SU-DHL-6 (cell line): ENCODE measurements around the gene CUBN.

Experiments
- EZH2phosphoT487 ChIP-seq: fragments of 200-600 bp; sonication (generic), shearing (Covaris generic); conservative IDR thresholded peaks from 2 replicates; pipeline ENCODE4 v1.6.1; 2018; ENCODE audit warnings: mild to moderate bottlenecking, antibody characterized with exemption, low read length, moderate library complexity, mixed read lengths
- TF ChIP-seq, protein P1 (sequence below): fragments of 200-600 bp; sonication (generic); IDR thresholded peaks from one replicate; pipeline ENCODE4 v1.5.1; 2017; ENCODE audit warnings: antibody characterized with exemption, mild to moderate bottlenecking, low read length, moderate library complexity; ENCODE audit not compliant: insufficient read depth, poor library complexity, severe bottlenecking

DNA sequence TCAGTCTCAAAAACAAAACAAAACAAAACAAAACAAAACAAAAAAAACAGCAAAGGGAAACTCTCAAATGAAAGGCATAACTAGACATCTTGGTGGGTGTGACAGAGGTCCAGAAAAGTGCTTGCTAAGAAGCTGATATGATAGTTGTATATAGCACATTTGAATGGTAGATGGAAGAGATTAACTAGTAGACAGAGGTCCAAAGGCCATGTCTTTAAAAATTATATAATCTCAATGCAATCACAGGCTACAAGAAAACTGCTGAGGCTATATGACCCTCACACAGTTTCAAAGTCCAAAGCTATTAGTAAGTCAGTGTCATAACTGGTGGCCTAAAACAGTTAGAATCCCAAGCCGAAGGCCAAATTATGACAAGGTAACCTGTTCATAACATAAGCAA lies 15.6 kb upstream of the CUBN start:
- TF ChIP-seq, protein P1, sequence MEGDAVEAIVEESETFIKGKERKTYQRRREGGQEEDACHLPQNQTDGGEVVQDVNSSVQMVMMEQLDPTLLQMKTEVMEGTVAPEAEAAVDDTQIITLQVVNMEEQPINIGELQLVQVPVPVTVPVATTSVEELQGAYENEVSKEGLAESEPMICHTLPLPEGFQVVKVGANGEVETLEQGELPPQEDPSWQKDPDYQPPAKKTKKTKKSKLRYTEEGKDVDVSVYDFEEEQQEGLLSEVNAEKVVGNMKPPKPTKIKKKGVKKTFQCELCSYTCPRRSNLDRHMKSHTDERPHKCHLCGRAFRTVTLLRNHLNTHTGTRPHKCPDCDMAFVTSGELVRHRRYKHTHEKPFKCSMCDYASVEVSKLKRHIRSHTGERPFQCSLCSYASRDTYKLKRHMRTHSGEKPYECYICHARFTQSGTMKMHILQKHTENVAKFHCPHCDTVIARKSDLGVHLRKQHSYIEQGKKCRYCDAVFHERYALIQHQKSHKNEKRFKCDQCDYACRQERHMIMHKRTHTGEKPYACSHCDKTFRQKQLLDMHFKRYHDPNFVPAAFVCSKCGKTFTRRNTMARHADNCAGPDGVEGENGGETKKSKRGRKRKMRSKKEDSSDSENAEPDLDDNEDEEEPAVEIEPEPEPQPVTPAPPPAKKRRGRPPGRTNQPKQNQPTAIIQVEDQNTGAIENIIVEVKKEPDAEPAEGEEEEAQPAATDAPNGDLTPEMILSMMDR: no peak
- no peak for TF ChIP-seq EZH2phosphoT487
